ENCODE results near the gene GIPC2. TPM values are rescaled to one million over a fixed set of nuclear protein-coding genes. Genes with fewer than 3 reads are reported as not detected.

GIPC2 gene
- total and polyA plus RNA-seq, 8 donors: 6.3 to 22.1 (median 12.9) TPM

- H3K4me1 ChIP-seq: peaks cover 10 to 30% (median 17%) of the 10 kb centered on the region in 3 donors
- WGBS, 2 donors: 21 to 26% methylated on average over 2 of the region's 2 CpGs
- FAIRE-seq: no peak
Measured at GRCh38 chr1:78052685-78053405, 7.1 kb downstream of the GIPC2 start.

GRCh38 chr1:78053498-78053897 lies 7.7 kb downstream of the GIPC2 start:
- no peak for ATAC-seq

More at GRCh38 chr1:78052685-78053405, 7.1 kb downstream of the GIPC2 start:
- H3K36me3 ChIP-seq: no peaks in the 10 kb centered on the region
- H3K9me3 ChIP-seq: no peaks in the 10 kb centered on the region
- intact Hi-C loops (cut with DNase I): no loop called here
- peak overlapping the region in 1 of 4 donors; percentile 47 for H3K27ac ChIP-seq
- no peak overlapping the region for H3K4me3 ChIP-seq
- H3K27me3 ChIP-seq: no peaks in the 10 kb centered on the region
- TF ChIP-seq CTCF (IDR thresholded peaks at IDR 0.05): no peak
- DNase-seq (no peak), ATAC-seq (peak; percentile 45 to 73 (median 62))

GRCh38 chr1:78054559-78054958 lies 8.8 kb downstream of the GIPC2 start:
- no peak for ATAC-seq
- Histone ChIP-seq H3K36me3 (no peaks in the 10 kb centered on the region), H3K9me3 (no peaks in the 10 kb centered on the region), H3K27me3 (no peaks in the 10 kb centered on the region), H3K27ac (no peak overlapping the region), H3K4me1 (peaks cover 0 to 24% (median 17%) of the 10 kb centered on the region in 3 donors), H3K4me3 (no peak overlapping the region)
- no peak for FAIRE-seq
- DNase-seq: no peak
- TF ChIP-seq CTCF (IDR thresholded peaks at IDR 0.05): no peak
- intact Hi-C loops (cut with DNase I): no loop called here

More at GRCh38 chr1:78053498-78053897, 7.7 kb downstream of the GIPC2 start:
- Histone ChIP-seq H3K4me3 (no peak overlapping the region), H3K36me3 (no peaks in the 10 kb centered on the region), H3K9me3 (no peaks in the 10 kb centered on the region), H3K4me1 (peaks cover 5 to 24% (median 17%) of the 10 kb centered on the region in 3 donors), H3K27me3 (no peaks in the 10 kb centered on the region), H3K27ac (peak overlapping the region in 1 of 4 donors; percentile 47)
- DNase-seq (no peak), FAIRE-seq (no peak)
- intact Hi-C loops (cut with DNase I): no loop called here
- no peak for TF ChIP-seq CTCF (IDR thresholded peaks at IDR 0.05)
- WGBS, 2 donors: 92 to 100% methylated on average over 2 of the region's 2 CpGs

GRCh38 chr1:78054972-78055371 lies 9.2 kb downstream of the GIPC2 start:
- no peak overlapping the region for H3K27ac ChIP-seq
- H3K4me3 ChIP-seq: no peak overlapping the region
- WGBS, 2 donors: 50% methylated on average over 2 of the region's 2 CpGs
- H3K9me3 ChIP-seq: no peaks in the 10 kb centered on the region
- no peaks in the 10 kb centered on the region for H3K27me3 ChIP-seq
- intact Hi-C loops (cut with DNase I): no loop called here
- H3K36me3 ChIP-seq: no peaks in the 10 kb centered on the region
- H3K4me1 ChIP-seq: peaks cover 0 to 24% (median 17%) of the 10 kb centered on the region in 3 donors
- DNase-seq (no peak), ATAC-seq (no peak), FAIRE-seq (no peak)
- no peak for TF ChIP-seq CTCF (IDR thresholded peaks at IDR 0.05)

- no peaks in the 10 kb centered on the region for H3K36me3 ChIP-seq
- no peak for FAIRE-seq
- peak in 3 of 4 donors; percentile 55 to 67 (median 62) for ATAC-seq
- 8% methylated on average over 3 of the region's 3 CpGs for WGBS, 2 donors
- intact Hi-C loops (cut with DNase I): no loop called here
- H3K9me3 ChIP-seq: no peaks in the 10 kb centered on the region
- peak overlapping the region in 1 of 4 donors; percentile 28 for H3K27ac ChIP-seq
- no peak for TF ChIP-seq CTCF (IDR thresholded peaks at IDR 0.05)
- no peaks in the 10 kb centered on the region for H3K27me3 ChIP-seq
- H3K4me1 ChIP-seq: peaks cover 0 to 24% (median 17%) of the 10 kb centered on the region in 3 donors
- no peak for DNase-seq
- peak overlapping the region in 1 of 4 donors; percentile 11 for H3K4me3 ChIP-seq
Measured at GRCh38 chr1:78055565-78056132, 9.9 kb downstream of the GIPC2 start.

Data from pancreas (tissue), 10 donors.